GM21367 (cell line): ENCODE results near the gene MATCAP1.

Experiments
- ATAC-seq: cut with Tn5 transposase; IDR thresholded peaks from one replicate; pipeline ENCODE4 v1.9.1; 2021; ENCODE audit not compliant: unreplicated experiment

Gene MATCAP1

GRCh38 chr16:67191995-67192681 lies 8.4 kb upstream of the MATCAP1 start, which contains the start of gene E2F4:
Gene E2F4, plus strand, starts transcription at chr16:67192155. Its CDS starts 73 bp downstream, at chr16:67192228.
- ATAC-seq = peak; percentile 75

- ATAC-seq = no peak
Observed at GRCh38 chr16:67191411-67191994, 7.7 kb upstream of the MATCAP1 start.

- no peak for ATAC-seq
Observed at GRCh38 chr16:67190448-67191399, 7.0 kb upstream of the MATCAP1 start.

GRCh38 chr16:67190041-67190440 lies 6.3 kb upstream of the MATCAP1 start, which contains the start of gene EXOC3L1:
Gene EXOC3L1, minus strand, starts transcription at chr16:67190136. Its CDS starts 460 bp downstream, at chr16:67189676.
- ATAC-seq = no peak

GRCh38 chr16:67188798-67189197 lies 5.0 kb upstream of the MATCAP1 start:
- no peak for ATAC-seq

GRCh38 chr16:67188323-67188722 lies 4.6 kb upstream of the MATCAP1 start:
- ATAC-seq = no peak

GRCh38 chr16:67187175-67187890 lies 3.6 kb upstream of the MATCAP1 start:
- ATAC-seq = no peak

GRCh38 chr16:67186550-67186950 lies 2.8 kb upstream of the MATCAP1 start:
- no peak for ATAC-seq

- no peak for ATAC-seq
Observed at GRCh38 chr16:67185651-67186134, 1.9 kb upstream of the MATCAP1 start.

GRCh38 chr16:67184995-67185650 lies 1.4 kb upstream of the MATCAP1 start:
- ATAC-seq = no peak

- ATAC-seq = no peak
Observed at GRCh38 chr16:67184453-67184994, 761 bp upstream of the MATCAP1 start.

- no peak for ATAC-seq
Observed at GRCh38 chr16:67183284-67183626, 508 bp downstream of the MATCAP1 start.

GRCh38 chr16:67182288-67182687 lies 1.5 kb downstream of the MATCAP1 start:
- no peak for ATAC-seq

GRCh38 chr16:67181346-67181745 lies 2.4 kb downstream of the MATCAP1 start:
- ATAC-seq = no peak

- no peak for ATAC-seq
Observed at GRCh38 chr16:67180166-67180565, 3.6 kb downstream of the MATCAP1 start.

GRCh38 chr16:67179421-67180080 lies 4.2 kb downstream of the MATCAP1 start:
- ATAC-seq = no peak

- ATAC-seq = no peak
Observed at GRCh38 chr16:67177743-67178699, 5.7 kb downstream of the MATCAP1 start.

- no peak for ATAC-seq
Observed at GRCh38 chr16:67176662-67177061, 7.1 kb downstream of the MATCAP1 start.
